ENCODE results near the gene FBXO41. TPM values are rescaled to one million over a fixed set of nuclear protein-coding genes. Genes with fewer than 3 reads are reported as not detected.

FBXO41 gene
- total and polyA plus RNA-seq, 9 of the 15 experiments (the other 6 are each of a cell fraction or from before 2014, with no cell fraction given): 0.21 to 8.2 (median 3.5) TPM

DNA sequence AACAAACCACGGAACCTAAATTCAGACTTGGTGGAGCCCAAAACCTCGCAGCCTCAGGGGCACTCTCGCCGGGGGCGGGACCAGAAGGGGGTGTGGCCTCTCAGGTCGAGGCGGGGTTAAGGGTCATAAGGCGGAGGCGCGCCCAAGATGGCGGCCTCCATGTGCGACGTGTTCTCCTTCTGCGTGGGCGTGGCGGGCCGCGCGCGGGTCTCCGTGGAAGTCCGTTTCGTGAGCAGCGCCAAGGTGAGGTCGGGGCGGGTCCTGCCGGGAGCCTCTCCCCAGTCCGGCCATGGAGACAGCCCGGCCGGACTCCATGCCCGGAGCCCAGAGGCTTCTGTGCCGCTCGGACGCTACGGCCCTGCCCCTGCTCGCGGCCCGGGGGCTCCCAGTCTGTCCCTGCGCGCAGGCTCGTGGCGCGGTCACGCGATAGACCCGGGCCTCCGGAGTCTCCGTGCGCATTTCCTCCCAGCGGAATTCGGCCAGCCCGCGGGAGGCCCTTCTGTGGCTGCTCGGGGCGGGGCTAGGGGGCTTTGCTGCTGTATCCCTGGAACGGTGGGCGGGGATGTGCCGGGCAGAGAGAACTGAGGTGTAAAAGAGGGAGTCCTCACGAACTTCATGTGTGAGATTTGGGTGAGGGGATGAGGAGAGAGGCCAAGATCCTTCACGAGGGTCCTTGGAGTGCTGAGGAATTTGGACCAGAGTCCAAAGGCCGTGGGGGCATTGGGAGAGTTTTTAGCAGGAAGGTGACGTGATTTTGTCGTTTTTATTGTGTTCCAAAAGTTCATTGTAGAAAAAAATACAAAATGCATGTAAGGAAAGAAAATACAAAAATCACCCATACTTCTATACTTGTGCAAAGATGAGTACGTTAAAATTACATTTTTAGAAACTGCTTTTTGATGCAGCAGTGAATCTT lies 69.9 kb downstream of the FBXO41 start, which contains the start of gene SMYD5 (continued):
- TF ChIP-seq, protein P1, sequence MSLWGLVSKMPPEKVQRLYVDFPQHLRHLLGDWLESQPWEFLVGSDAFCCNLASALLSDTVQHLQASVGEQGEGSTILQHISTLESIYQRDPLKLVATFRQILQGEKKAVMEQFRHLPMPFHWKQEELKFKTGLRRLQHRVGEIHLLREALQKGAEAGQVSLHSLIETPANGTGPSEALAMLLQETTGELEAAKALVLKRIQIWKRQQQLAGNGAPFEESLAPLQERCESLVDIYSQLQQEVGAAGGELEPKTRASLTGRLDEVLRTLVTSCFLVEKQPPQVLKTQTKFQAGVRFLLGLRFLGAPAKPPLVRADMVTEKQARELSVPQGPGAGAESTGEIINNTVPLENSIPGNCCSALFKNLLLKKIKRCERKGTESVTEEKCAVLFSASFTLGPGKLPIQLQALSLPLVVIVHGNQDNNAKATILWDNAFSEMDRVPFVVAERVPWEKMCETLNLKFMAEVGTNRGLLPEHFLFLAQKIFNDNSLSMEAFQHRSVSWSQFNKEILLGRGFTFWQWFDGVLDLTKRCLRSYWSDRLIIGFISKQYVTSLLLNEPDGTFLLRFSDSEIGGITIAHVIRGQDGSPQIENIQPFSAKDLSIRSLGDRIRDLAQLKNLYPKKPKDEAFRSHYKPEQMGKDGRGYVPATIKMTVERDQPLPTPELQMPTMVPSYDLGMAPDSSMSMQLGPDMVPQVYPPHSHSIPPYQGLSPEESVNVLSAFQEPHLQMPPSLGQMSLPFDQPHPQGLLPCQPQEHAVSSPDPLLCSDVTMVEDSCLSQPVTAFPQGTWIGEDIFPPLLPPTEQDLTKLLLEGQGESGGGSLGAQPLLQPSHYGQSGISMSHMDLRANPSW (CRISPR knock-in tag; IDR thresholded peaks at IDR 0.05): no peak
- TF ChIP-seq, protein P2, sequence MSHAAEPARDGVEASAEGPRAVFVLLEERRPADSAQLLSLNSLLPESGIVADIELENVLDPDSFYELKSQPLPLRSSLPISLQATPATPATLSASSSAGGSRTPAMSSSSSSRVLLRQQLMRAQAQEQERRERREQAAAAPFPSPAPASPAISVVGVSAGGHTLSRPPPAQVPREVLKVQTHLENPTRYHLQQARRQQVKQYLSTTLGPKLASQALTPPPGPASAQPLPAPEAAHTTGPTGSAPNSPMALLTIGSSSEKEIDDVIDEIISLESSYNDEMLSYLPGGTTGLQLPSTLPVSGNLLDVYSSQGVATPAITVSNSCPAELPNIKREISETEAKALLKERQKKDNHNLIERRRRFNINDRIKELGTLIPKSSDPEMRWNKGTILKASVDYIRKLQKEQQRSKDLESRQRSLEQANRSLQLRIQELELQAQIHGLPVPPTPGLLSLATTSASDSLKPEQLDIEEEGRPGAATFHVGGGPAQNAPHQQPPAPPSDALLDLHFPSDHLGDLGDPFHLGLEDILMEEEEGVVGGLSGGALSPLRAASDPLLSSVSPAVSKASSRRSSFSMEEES (CRISPR knock-in tag; IDR thresholded peaks at IDR 0.05): no peak
- no peak for TF ChIP-seq TCF7 (IDR thresholded peaks at IDR 0.05; ENCODE audit: borderline replicate concordance)
- TF ChIP-seq CAMTA2 (CRISPR knock-in tag; conservative IDR thresholded peaks at IDR 0.05): no peak
- TF ChIP-seq RBM14 (IDR thresholded peaks at IDR 0.05; ENCODE audit: borderline replicate concordance, insufficient read depth, low read depth, low read length): no peak
- TF ChIP-seq JUN (IDR thresholded peaks at IDR 0.05; ENCODE audit: borderline replicate concordance, low read depth, low read length): peak; percentile 61; the same call in 1 of the 2 replicates
- TF ChIP-seq JUN (CRISPR knock-in tag; IDR thresholded peaks at IDR 0.05; ENCODE audit: borderline replicate concordance): no peak
- no peak for TF ChIP-seq ELF2 (CRISPR knock-in tag; IDR thresholded peaks at IDR 0.05)
- TF ChIP-seq IRF2 (CRISPR knock-in tag; IDR thresholded peaks at IDR 0.05): no peak
- TF ChIP-seq, protein P3, sequence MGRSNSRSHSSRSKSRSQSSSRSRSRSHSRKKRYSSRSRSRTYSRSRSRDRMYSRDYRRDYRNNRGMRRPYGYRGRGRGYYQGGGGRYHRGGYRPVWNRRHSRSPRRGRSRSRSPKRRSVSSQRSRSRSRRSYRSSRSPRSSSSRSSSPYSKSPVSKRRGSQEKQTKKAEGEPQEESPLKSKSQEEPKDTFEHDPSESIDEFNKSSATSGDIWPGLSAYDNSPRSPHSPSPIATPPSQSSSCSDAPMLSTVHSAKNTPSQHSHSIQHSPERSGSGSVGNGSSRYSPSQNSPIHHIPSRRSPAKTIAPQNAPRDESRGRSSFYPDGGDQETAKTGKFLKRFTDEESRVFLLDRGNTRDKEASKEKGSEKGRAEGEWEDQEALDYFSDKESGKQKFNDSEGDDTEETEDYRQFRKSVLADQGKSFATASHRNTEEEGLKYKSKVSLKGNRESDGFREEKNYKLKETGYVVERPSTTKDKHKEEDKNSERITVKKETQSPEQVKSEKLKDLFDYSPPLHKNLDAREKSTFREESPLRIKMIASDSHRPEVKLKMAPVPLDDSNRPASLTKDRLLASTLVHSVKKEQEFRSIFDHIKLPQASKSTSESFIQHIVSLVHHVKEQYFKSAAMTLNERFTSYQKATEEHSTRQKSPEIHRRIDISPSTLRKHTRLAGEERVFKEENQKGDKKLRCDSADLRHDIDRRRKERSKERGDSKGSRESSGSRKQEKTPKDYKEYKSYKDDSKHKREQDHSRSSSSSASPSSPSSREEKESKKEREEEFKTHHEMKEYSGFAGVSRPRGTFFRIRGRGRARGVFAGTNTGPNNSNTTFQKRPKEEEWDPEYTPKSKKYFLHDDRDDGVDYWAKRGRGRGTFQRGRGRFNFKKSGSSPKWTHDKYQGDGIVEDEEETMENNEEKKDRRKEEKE (IDR thresholded peaks at IDR 0.05; ENCODE audit: borderline replicate concordance in 1 of 2, control insufficient read depth in 1 of 2, low read depth in 2 of 2, low read length in 1 of 2): no peak
- TF ChIP-seq NCOA4 (IDR thresholded peaks at IDR 0.05; ENCODE audit: partially characterized antibody): no peak
- no peak for TF ChIP-seq PCBP1 (IDR thresholded peaks at IDR 0.05; ENCODE audit: low read depth, low read length, poor library complexity, severe bottlenecking)
- TF ChIP-seq FOXK1 (CRISPR knock-in tag; IDR thresholded peaks at IDR 0.05; ENCODE audit: borderline replicate concordance): no peak
- TF ChIP-seq, protein P4, sequence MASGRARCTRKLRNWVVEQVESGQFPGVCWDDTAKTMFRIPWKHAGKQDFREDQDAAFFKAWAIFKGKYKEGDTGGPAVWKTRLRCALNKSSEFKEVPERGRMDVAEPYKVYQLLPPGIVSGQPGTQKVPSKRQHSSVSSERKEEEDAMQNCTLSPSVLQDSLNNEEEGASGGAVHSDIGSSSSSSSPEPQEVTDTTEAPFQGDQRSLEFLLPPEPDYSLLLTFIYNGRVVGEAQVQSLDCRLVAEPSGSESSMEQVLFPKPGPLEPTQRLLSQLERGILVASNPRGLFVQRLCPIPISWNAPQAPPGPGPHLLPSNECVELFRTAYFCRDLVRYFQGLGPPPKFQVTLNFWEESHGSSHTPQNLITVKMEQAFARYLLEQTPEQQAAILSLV (tag; IDR thresholded peaks at IDR 0.05): no peak
- no peak for TF ChIP-seq HMGN3 (IDR thresholded peaks at IDR 0.05; ENCODE audit: borderline replicate concordance, extremely low read depth, insufficient read length, low read depth, low read length)
- TF ChIP-seq MCM2 (IDR thresholded peaks at IDR 0.05; ENCODE audit: low read depth): no peak
- 0 out of 2 replicates have a peak, but pooled peaks have one; percentile 62 for TF ChIP-seq ZBTB7A (IDR thresholded peaks at IDR 0.05; ENCODE audit: borderline replicate concordance, control insufficient read depth, low read depth, low read length)
